Measurements from ENCODE around the gene WDR53. TPM values are rescaled to one million over a fixed set of nuclear protein-coding genes. Genes with fewer than 3 reads are reported as not detected.

Gene WDR53
- 6.4 and 8.2 TPM in 2 replicates for total RNA-seq

GRCh38 chr3:196568246-196569002, at the start of gene WDR53, which contains the start of gene FBXO45:
WDR53 (minus strand) TSS chr3:196568554; CDS start chr3:196561475, 7,079 bp downstream.
FBXO45 (plus strand) TSS chr3:196568660; CDS start chr3:196568985, 325 bp downstream.

GRCh38 chr3:196514913-196515621, 53.3 kb downstream of the WDR53 start, which contains the start of gene SMCO1:
SMCO1 (minus strand) TSS chr3:196515346; CDS start chr3:196515209, 137 bp downstream.

Other genes with a start within 250 kb of the WDR53 start
- 8.0 TPM in 1 of 2 replicates, not detected in the other for gene TM4SF19, start 230.2 kb downstream of the WDR53 start, total RNA-seq
- gene UBXN7, start 136.1 kb downstream of the WDR53 start, total RNA-seq, result 16.0 and 17.4 TPM in 2 replicates
- gene RNF168, start 64.8 kb downstream of the WDR53 start, total RNA-seq, result 8.3 and 9.6 TPM in 2 replicates
- 0.24 TPM in 1 of 2 replicates, not detected in the other for gene SMCO1, start 53.2 kb downstream of the WDR53 start, total RNA-seq
- 21.1 and 21.9 TPM in 2 replicates for gene FBXO45, start 106 bp upstream of the WDR53 start, total RNA-seq
- gene NRROS, start 71.1 kb upstream of the WDR53 start, total RNA-seq, result under 0.01 TPM in 1 of 2 replicates, not detected in the other
- gene CEP19, start 143.7 kb upstream of the WDR53 start, total RNA-seq, result 0.72 and 1.9 TPM in 2 replicates
- 21.0 and 27.5 TPM in 2 replicates for gene PIGX, start 143.8 kb upstream of the WDR53 start, total RNA-seq
- 36.4 and 42.9 TPM in 2 replicates for gene PAK2, start 171.3 kb upstream of the WDR53 start, total RNA-seq